CD4-positive, alpha-beta T cell treated with Interleukin-21 for 1 hour (primary cell): Measurements from ENCODE around the gene EPGN.

ENCODE experiments used
- DNase-seq: peaks from one replicate; pipeline ENCODE4 v3.0.0-alpha.2; 2020

EPGN gene

GRCh38 chr4:74308215-74308614, at the start of gene EPGN:
Gene EPGN (plus strand): TSS chr4:74308470. CDS start chr4:74308534, 64 bp downstream.
- DNase-seq, result no peak

GRCh38 chr4:74258963-74259362, 49.3 kb upstream of the EPGN start:
- DNase-seq, result no peak

GRCh38 chr4:74260036-74260435, 48.2 kb upstream of the EPGN start:
- DNase-seq, result no peak

GRCh38 chr4:74262522-74262921, 45.7 kb upstream of the EPGN start:
- no peak for DNase-seq

GRCh38 chr4:74263551-74263950, 44.7 kb upstream of the EPGN start:
- no peak for DNase-seq

- no peak for DNase-seq
Observed at GRCh38 chr4:74266081-74266480, 42.2 kb upstream of the EPGN start.

GRCh38 chr4:74267998-74268606, 40.2 kb upstream of the EPGN start:
- DNase-seq, result no peak

- no peak for DNase-seq
Observed at GRCh38 chr4:74268643-74269042, 39.6 kb upstream of the EPGN start.

- DNase-seq, result no peak
Observed at GRCh38 chr4:74278490-74278889, 29.8 kb upstream of the EPGN start.

GRCh38 chr4:74279716-74280115, 28.6 kb upstream of the EPGN start:
- no peak for DNase-seq

GRCh38 chr4:74282926-74283325, 25.3 kb upstream of the EPGN start:
- no peak for DNase-seq

GRCh38 chr4:74283614-74284013, 24.7 kb upstream of the EPGN start:
- no peak for DNase-seq

GRCh38 chr4:74284053-74284452, 24.2 kb upstream of the EPGN start:
- DNase-seq, result no peak

- DNase-seq, result no peak
Observed at GRCh38 chr4:74287164-74287563, 21.1 kb upstream of the EPGN start.

GRCh38 chr4:74287791-74288190, 20.5 kb upstream of the EPGN start:
- no peak for DNase-seq

- DNase-seq, result no peak
Observed at GRCh38 chr4:74291471-74291870, 16.8 kb upstream of the EPGN start.

GRCh38 chr4:74292111-74292870, 16.0 kb upstream of the EPGN start:
- no peak for DNase-seq

GRCh38 chr4:74293558-74293957, 14.7 kb upstream of the EPGN start:
- DNase-seq, result no peak

- no peak for DNase-seq
Observed at GRCh38 chr4:74294681-74295080, 13.6 kb upstream of the EPGN start.

GRCh38 chr4:74297539-74297938, 10.7 kb upstream of the EPGN start:
- DNase-seq, result no peak

GRCh38 chr4:74304095-74304625, 4.1 kb upstream of the EPGN start:
- no peak for DNase-seq

- no peak for DNase-seq
Observed at GRCh38 chr4:74305000-74305399, 3.3 kb upstream of the EPGN start.

GRCh38 chr4:74307170-74307569, 1.1 kb upstream of the EPGN start:
- DNase-seq, result no peak

- no peak for DNase-seq
Observed at GRCh38 chr4:74309223-74309622, 953 bp downstream of the EPGN start.
